WTC11 (cell line): ENCODE data around the gene TMEM128. TPM values are rescaled to one million over a fixed set of nuclear protein-coding genes. Genes with fewer than 3 reads are reported as not detected.
"Not testable (repeated sequence)": the region's sequence is repeated elsewhere in the genome, so short reads cannot be mapped to it uniquely, and the experiment has no call there.

ENCODE experiments used
- ATAC-seq: fragments of 200-7000 bp; cut with Tn5 transposase; 2 replicates; pipeline ENCODE4 v1.10.0; 2021; ENCODE audit warnings: mild to moderate bottlenecking, moderate library complexity
- CTCF ChIA-PET: fragments of 300-600 bp; sonication (Branson Sonifier 250); formaldehyde crosslinking; loops from one replicate; lab custom pipeline; 2021; ENCODE audit warnings: antibody characterized with exemption; lab: Charles Lee
- POLR2A ChIA-PET: fragments of 350-600 bp; sonication (Branson Sonifier 250); formaldehyde crosslinking; loops from one replicate; lab custom pipeline; 2021; ENCODE audit warnings: antibody characterized with exemption; lab: Charles Lee
- DNase-seq: peaks from one replicate; pipeline ENCODE4 v3.0.0; 2021; ENCODE audit warnings: low spot score
- H3K27ac Mint-ChIP-seq: 2 replicates; pipeline ENCODE4 v1.8.0; 2021; ENCODE audit warnings: mixed read lengths
- H3K27me3 Mint-ChIP-seq: 2 replicates; pipeline ENCODE4 v1.8.0; 2021; ENCODE audit warnings: low read depth, mild to moderate bottlenecking, moderate library complexity, mixed read lengths
- H3K36me3 Mint-ChIP-seq: 2 replicates; pipeline ENCODE4 v1.8.0; 2021; ENCODE audit warnings: mixed read lengths
- H3K4me1 Mint-ChIP-seq: 2 replicates; pipeline ENCODE4 v1.8.0; 2022; ENCODE audit warnings: mixed read lengths
- H3K4me3 Mint-ChIP-seq: 2 replicates; pipeline ENCODE4 v1.8.0; 2021; ENCODE audit warnings: mild to moderate bottlenecking, moderate library complexity, mixed read lengths
- H3K9me3 Mint-ChIP-seq: 2 replicates; pipeline ENCODE4 v1.8.0; 2021; ENCODE audit warnings: mixed read lengths
- ATF2 ChIP-seq: sonication (generic); formaldehyde crosslinking; IDR thresholded peaks from 2 replicates; pipeline ENCODE4 v1.8.1; 2022; ENCODE audit warnings: low read depth, missing genetic modification reagents, borderline replicate concordance
- CREM ChIP-seq: sonication (generic); formaldehyde crosslinking; IDR thresholded peaks from 2 replicates; pipeline ENCODE4 v1.8.1; 2022; ENCODE audit warnings: mild to moderate bottlenecking, missing genetic modification reagents, moderate library complexity
- E2F4 ChIP-seq: sonication (generic); formaldehyde crosslinking; IDR thresholded peaks from 2 replicates; pipeline ENCODE4 v1.8.1; 2022; ENCODE audit warnings: low read depth, mild to moderate bottlenecking, moderate library complexity, missing genetic modification reagents, borderline replicate concordance
- E2F5 ChIP-seq: sonication (generic); formaldehyde crosslinking; IDR thresholded peaks from 2 replicates; pipeline ENCODE4 v1.8.1; 2022; ENCODE audit warnings: mild to moderate bottlenecking, moderate library complexity, missing genetic modification reagents
- ETV6 ChIP-seq: sonication (generic); formaldehyde crosslinking; IDR thresholded peaks from 2 replicates; pipeline ENCODE4 v1.8.1; 2022; ENCODE audit warnings: mild to moderate bottlenecking, missing genetic modification reagents
- FOXP1 ChIP-seq: sonication (generic); formaldehyde crosslinking; IDR thresholded peaks from 2 replicates; pipeline ENCODE4 v1.8.0; 2022; ENCODE audit warnings: missing genetic modification reagents, mild to moderate bottlenecking, moderate library complexity, borderline replicate concordance
- FOXP4 ChIP-seq: sonication (generic); formaldehyde crosslinking; IDR thresholded peaks from 2 replicates; pipeline ENCODE4 v1.8.0; 2022; ENCODE audit warnings: mild to moderate bottlenecking, missing genetic modification reagents
- GABPB1 ChIP-seq: sonication (generic); formaldehyde crosslinking; IDR thresholded peaks from 2 replicates; pipeline ENCODE4 v1.8.1; 2023; ENCODE audit warnings: mild to moderate bottlenecking, missing genetic modification reagents
- MXD4 ChIP-seq: fragments of 250-450 bp; sonication (Bioruptor Pico); IDR thresholded peaks from 2 replicates; pipeline ENCODE4 v1.8.0; 2021; ENCODE audit warnings: mild to moderate bottlenecking, moderate library complexity, borderline replicate concordance
- MYBL2 ChIP-seq: sonication (generic); formaldehyde crosslinking; IDR thresholded peaks from 2 replicates; pipeline ENCODE4 v1.8.1; 2023; ENCODE audit warnings: mild to moderate bottlenecking, moderate library complexity, missing genetic modification reagents
- NFATC4 ChIP-seq: fragments of 250-450 bp; sonication (Bioruptor Pico); IDR thresholded peaks from 2 replicates; pipeline ENCODE4 v1.9.0; 2021; ENCODE audit warnings: mild to moderate bottlenecking
- NFYB ChIP-seq: sonication (generic); formaldehyde crosslinking; conservative IDR thresholded peaks from 2 replicates; pipeline ENCODE4 v1.8.0; 2022; ENCODE audit warnings: low read depth, missing genetic modification reagents
- NR3C1 ChIP-seq: sonication (generic); formaldehyde crosslinking; conservative IDR thresholded peaks from 2 replicates; pipeline ENCODE4 v1.8.1; 2023; ENCODE audit warnings: low read depth, mild to moderate bottlenecking, missing genetic modification reagents
- SMAD3 ChIP-seq: sonication (generic); formaldehyde crosslinking; IDR thresholded peaks from 2 replicates; pipeline ENCODE4 v1.8.0; 2022; ENCODE audit warnings: missing genetic modification reagents, mild to moderate bottlenecking, borderline replicate concordance
- STAT6 ChIP-seq: sonication (generic); formaldehyde crosslinking; conservative IDR thresholded peaks from 2 replicates; pipeline ENCODE4 v1.8.1; 2023; ENCODE audit warnings: mild to moderate bottlenecking, low read depth, missing genetic modification reagents, moderate library complexity
- USF1 ChIP-seq: sonication (generic); formaldehyde crosslinking; IDR thresholded peaks from 2 replicates; pipeline ENCODE4 v1.8.0; 2022; ENCODE audit warnings: mild to moderate bottlenecking, missing genetic modification reagents
- ZNF219 ChIP-seq: sonication (generic); formaldehyde crosslinking; IDR thresholded peaks from 2 replicates; pipeline ENCODE4 v1.8.0; 2023; ENCODE audit warnings: missing genetic modification reagents, mild to moderate bottlenecking, borderline replicate concordance
- ZNF396 ChIP-seq: fragments of 250-450 bp; sonication (Bioruptor Pico); IDR thresholded peaks from 2 replicates; pipeline ENCODE4 v1.8.0; 2021; ENCODE audit warnings: mild to moderate bottlenecking, moderate library complexity, borderline replicate concordance
- ZNF416 ChIP-seq: fragments of 250-450 bp; sonication (Bioruptor Pico); IDR thresholded peaks from 2 replicates; pipeline ENCODE4 v1.9.0; 2021; ENCODE audit warnings: mild to moderate bottlenecking, inconsistent platforms
- total RNA-seq: library from RNA; stranded (reverse); gene quantifications from 3 replicates; pipeline ENCODE4 v1.2.3, GENCODE V29; 2021

TMEM128 gene
- total RNA-seq, 1 experiment from 2014 or later, result 21.1 TPM

GRCh38 chr4:4249866-4250265, 1.8 kb upstream of the TMEM128 start:
- ChIA-PET POLR2A (no interaction called here), CTCF (no interaction called here)
- Mint-ChIP-seq H3K36me3 (peaks cover 11% of the 10 kb centered on the region), H3K27ac (no peak overlapping the region), H3K4me1 (peaks cover 14% of the 10 kb centered on the region), H3K27me3 (peaks cover 8% of the 10 kb centered on the region), H3K4me3 (peak overlapping the region; percentile 24; the same call in 1 of the 2 replicates), H3K9me3 (no peaks in the 10 kb centered on the region)
- no peak for DNase-seq
- ATAC-seq, result no peak
- TF ChIP-seq MYBL2 (CRISPR knock-in tag) (no peak), SMAD3 (no peak), NFYB (CRISPR knock-in tag) (no peak), FOXP1 (CRISPR knock-in tag) (no peak), ETV6 (CRISPR knock-in tag) (no peak), STAT6 (no peak), NFATC4 (CRISPR knock-in tag) (no peak), CREM (CRISPR knock-in tag) (no peak), NR3C1 (CRISPR knock-in tag) (no peak), FOXP4 (CRISPR knock-in tag) (no peak), E2F4 (CRISPR knock-in tag) (no peak), E2F5 (no peak), ZNF416 (CRISPR knock-in tag) (no peak), GABPB1 (CRISPR knock-in tag) (no peak), ZNF396 (CRISPR knock-in tag) (no peak), MXD4 (CRISPR knock-in tag) (no peak)

GRCh38 chr4:4249342-4249741, 1.3 kb upstream of the TMEM128 start:
- peaks cover 15% of the 10 kb centered on the region for H3K36me3 Mint-ChIP-seq
- H3K4me3 Mint-ChIP-seq, result peak overlapping the region; percentile 97
- H3K4me1 Mint-ChIP-seq, result peaks cover 14% of the 10 kb centered on the region
- DNase-seq, H3K9me3 Mint-ChIP-seq, POLR2A ChIA-PET, H3K27me3 Mint-ChIP-seq, ATAC-seq: not testable (repeated sequence)
- peak overlapping the region; percentile 99; the same call in 1 of the 2 replicates for H3K27ac Mint-ChIP-seq
- CTCF ChIA-PET, result interaction anchor here (1.9 kb wide), 1 partner anchor 78 kb away, joined by 6 read pairs; no protein-coding TSS in a partner anchor

- TF ChIP-seq ATF2 (CRISPR knock-in tag), result no peak
- TF ChIP-seq USF1, result no peak
- no peak for TF ChIP-seq FOXP4 (CRISPR knock-in tag)
- no peak for TF ChIP-seq ZNF219
- POLR2A ChIA-PET, result no interaction called here
- ATAC-seq, result no peak
- peak overlapping the region; percentile 99 for H3K27ac Mint-ChIP-seq
- peak overlapping the region; percentile 97 for H3K4me3 Mint-ChIP-seq
- H3K36me3 Mint-ChIP-seq, result peaks cover 18% of the 10 kb centered on the region
- no peak for DNase-seq
- peaks cover 14% of the 10 kb centered on the region for H3K4me1 Mint-ChIP-seq
- CTCF ChIA-PET, result interaction anchor here (1.2 to 1.9 kb wide), 2 partner anchors 79 to 142 kb away, joined by 3 to 6 read pairs; no protein-coding TSS in a partner anchor
- peaks cover 8% of the 10 kb centered on the region for H3K27me3 Mint-ChIP-seq
- H3K9me3 Mint-ChIP-seq, result no peaks in the 10 kb centered on the region
Measured at GRCh38 chr4:4248885-4249203, 821 bp upstream of the TMEM128 start.
